MG63 (cell line): ENCODE measurements around the gene FYN. TPM values are rescaled to one million over a fixed set of nuclear protein-coding genes. Genes with fewer than 3 reads are reported as not detected.

Experiments
- DNase-seq: peaks from one replicate; pipeline ENCODE4 v3.0.0-alpha.2; 2020
- H3K27me3 ChIP-seq: fragments of 250-450 bp; sonication (Bioruptor Pico); 2 replicates; pipeline ENCODE4 v1.5.1; 2020; ENCODE audit warnings: mild to moderate bottlenecking, moderate library complexity
- H3K36me3 ChIP-seq: fragments of 250-450 bp; sonication (Bioruptor Pico); 2 replicates; pipeline ENCODE4 v1.5.1; 2020; ENCODE audit warnings: mild to moderate bottlenecking, moderate library complexity
- H3K4me3 ChIP-seq: fragments of 250-450 bp; sonication (Bioruptor Pico); 2 replicates; pipeline ENCODE4 v1.5.1; 2020; ENCODE audit warnings: mild to moderate bottlenecking, moderate library complexity
- H3K9me3 ChIP-seq: fragments of 250-450 bp; sonication (Bioruptor Pico); 2 replicates; pipeline ENCODE4 v1.5.1; 2020; ENCODE audit warnings: mild to moderate bottlenecking, moderate library complexity
- total RNA-seq: library from RNA; depleted of rRNA; stranded (reverse); fragments of >200 nt; shearing (Covaris generic); gene quantifications from 2 replicates; pipeline ENCODE4 v1.2.3, GENCODE V29; 2014; ENCODE audit warnings: low replicate concordance

The FYN gene
- total RNA-seq, 1 experiment from 2014 or later: 48.7 TPM

- no peaks in the 10 kb centered on the region for H3K27me3 ChIP-seq
- no peaks in the 10 kb centered on the region for H3K9me3 ChIP-seq
- no peak for DNase-seq
These were observed 44.4 kb downstream of the FYN start for GRCh38 chr6:111828809-111829208.

GRCh38 chr6:111825439-111826086 lies 47.7 kb downstream of the FYN start:
- H3K36me3 ChIP-seq: peaks cover 3% of the 10 kb centered on the region; the same call in 1 of the 2 replicates
- H3K27me3 ChIP-seq: no peaks in the 10 kb centered on the region
- H3K4me3 ChIP-seq: no peak overlapping the region
- H3K9me3 ChIP-seq: peaks cover 2% of the 10 kb centered on the region; the same call in 1 of the 2 replicates
- DNase-seq: no peak

More at GRCh38 chr6:111828809-111829208, 44.4 kb downstream of the FYN start:
- H3K36me3 ChIP-seq: peaks cover 3% of the 10 kb centered on the region; the same call in 1 of the 2 replicates
- H3K4me3 ChIP-seq: no peak overlapping the region

- DNase-seq: no peak
- no peaks in the 10 kb centered on the region for H3K27me3 ChIP-seq
- H3K4me3 ChIP-seq: no peak overlapping the region
- H3K36me3 ChIP-seq: peaks cover 3% of the 10 kb centered on the region; the same call in 1 of the 2 replicates
- peaks cover 2% of the 10 kb centered on the region; the same call in 1 of the 2 replicates for H3K9me3 ChIP-seq
These were observed 48.5 kb downstream of the FYN start for GRCh38 chr6:111824608-111825337.

GRCh38 chr6:111823831-111824607 lies 49.2 kb downstream of the FYN start:
- Histone ChIP-seq H3K4me3 (no peak overlapping the region), H3K36me3 (peaks cover 3% of the 10 kb centered on the region; the same call in 1 of the 2 replicates), H3K27me3 (no peaks in the 10 kb centered on the region), H3K9me3 (peaks cover 2% of the 10 kb centered on the region; the same call in 1 of the 2 replicates)
- no peak for DNase-seq

GRCh38 chr6:111823012-111823411 lies 50.2 kb downstream of the FYN start:
- Histone ChIP-seq H3K27me3 (no peaks in the 10 kb centered on the region), H3K4me3 (no peak overlapping the region), H3K9me3 (peaks cover 2% of the 10 kb centered on the region; the same call in 1 of the 2 replicates), H3K36me3 (no peaks in the 10 kb centered on the region)
- DNase-seq: no peak

GRCh38 chr6:111819458-111819857 lies 53.8 kb downstream of the FYN start:
- H3K27me3 ChIP-seq: no peaks in the 10 kb centered on the region
- H3K9me3 ChIP-seq: peaks cover 2% of the 10 kb centered on the region; the same call in 1 of the 2 replicates
- no peak overlapping the region for H3K4me3 ChIP-seq
- DNase-seq: no peak
- H3K36me3 ChIP-seq: no peaks in the 10 kb centered on the region

- Histone ChIP-seq H3K27me3 (no peaks in the 10 kb centered on the region), H3K4me3 (no peak overlapping the region)
- DNase-seq: no peak
These were observed 54.6 kb downstream of the FYN start for GRCh38 chr6:111818539-111819226.

GRCh38 chr6:111817451-111818120 lies 55.7 kb downstream of the FYN start:
- Histone ChIP-seq H3K36me3 (no peaks in the 10 kb centered on the region), H3K4me3 (no peak overlapping the region), H3K9me3 (peaks cover 2% of the 10 kb centered on the region; the same call in 1 of the 2 replicates), H3K27me3 (no peaks in the 10 kb centered on the region)
- DNase-seq: no peak

More at GRCh38 chr6:111818539-111819226, 54.6 kb downstream of the FYN start:
- Histone ChIP-seq H3K9me3 (peaks cover 2% of the 10 kb centered on the region; the same call in 1 of the 2 replicates), H3K36me3 (no peaks in the 10 kb centered on the region)

- DNase-seq: no peak
- Histone ChIP-seq H3K36me3 (no peaks in the 10 kb centered on the region), H3K4me3 (no peak overlapping the region), H3K27me3 (no peaks in the 10 kb centered on the region), H3K9me3 (no peaks in the 10 kb centered on the region)
These were observed 59.5 kb downstream of the FYN start for GRCh38 chr6:111813677-111814310.

GRCh38 chr6:111813237-111813636 lies 60.0 kb downstream of the FYN start:
- no peak overlapping the region for H3K4me3 ChIP-seq
- no peak for DNase-seq
- no peaks in the 10 kb centered on the region for H3K36me3 ChIP-seq
- H3K9me3 ChIP-seq: no peaks in the 10 kb centered on the region
- H3K27me3 ChIP-seq: no peaks in the 10 kb centered on the region

GRCh38 chr6:111812060-111813038 lies 60.9 kb downstream of the FYN start:
- Histone ChIP-seq H3K9me3 (no peaks in the 10 kb centered on the region), H3K27me3 (no peaks in the 10 kb centered on the region), H3K4me3 (no peak overlapping the region), H3K36me3 (no peaks in the 10 kb centered on the region)
- no peak for DNase-seq

GRCh38 chr6:111810294-111811131 lies 62.7 kb downstream of the FYN start:
- DNase-seq: no peak
- no peaks in the 10 kb centered on the region for H3K27me3 ChIP-seq
- H3K9me3 ChIP-seq: no peaks in the 10 kb centered on the region
- H3K36me3 ChIP-seq: no peaks in the 10 kb centered on the region
- no peak overlapping the region for H3K4me3 ChIP-seq

GRCh38 chr6:111809766-111810165 lies 63.5 kb downstream of the FYN start:
- no peaks in the 10 kb centered on the region for H3K27me3 ChIP-seq
- H3K36me3 ChIP-seq: no peaks in the 10 kb centered on the region
- no peak overlapping the region for H3K4me3 ChIP-seq
- DNase-seq: no peak
- H3K9me3 ChIP-seq: no peaks in the 10 kb centered on the region

- DNase-seq: no peak
These were observed 64.0 kb downstream of the FYN start for GRCh38 chr6:111809264-111809663.

More at GRCh38 chr6:111809264-111809663, 64.0 kb downstream of the FYN start:
- Histone ChIP-seq H3K9me3 (no peaks in the 10 kb centered on the region), H3K36me3 (no peaks in the 10 kb centered on the region), H3K4me3 (no peak overlapping the region), H3K27me3 (no peaks in the 10 kb centered on the region)
